Vagina (tissue), 2 donors: ENCODE measurements around the gene GLI3. TPM values are rescaled to one million over a fixed set of nuclear protein-coding genes. Genes with fewer than 3 reads are reported as not detected.

Source experiments
- DNase-seq, 2 donors: peaks; one replicate each; pipeline ENCODE4 v3.0.0-alpha.2; 2017; ENCODE audit errors: extremely low spot score in 2 of 2
- H3K27ac ChIP-seq: fragments of 200-600 bp; sonication (generic); one replicate; pipeline ENCODE4 v1.5.1; 2019
- H3K27me3 ChIP-seq: fragments of 200-600 bp; sonication (generic); one replicate; pipeline ENCODE4 v1.5.1; 2019
- H3K36me3 ChIP-seq, 2 donors: fragments of 200-600 bp; sonication (generic); one replicate each; pipeline ENCODE4 v1.5.1; 2017 to 2019
- H3K4me1 ChIP-seq: fragments of 200-600 bp; sonication (generic); one replicate; pipeline ENCODE4 v1.5.1; 2019
- H3K4me3 ChIP-seq, 2 donors: fragments of 200-600 bp; sonication (generic); 1 replicate in 1 of 2; 2 replicates in 1 of 2; pipeline ENCODE4 v1.5.1; 2016 to 2019
- H3K9me3 ChIP-seq: fragments of 200-600 bp; sonication (generic); one replicate; pipeline ENCODE4 v1.5.1; 2019
- CTCF ChIP-seq, 3 experiments: fragments of 450-650 bp in 2 of 3; fragments of 200-600 bp in 1 of 3; sonication (generic) in 1 of 3; IDR thresholded peaks; one replicate each; pipeline ENCODE4 v1.5.1; 2017 to 2019; ENCODE audit warnings: antibody characterized with exemption in 3 of 3, mild to moderate bottlenecking in 2 of 3, moderate library complexity in 2 of 3
- POLR2A ChIP-seq, 2 donors: fragments of 450-650 bp; IDR thresholded peaks; one replicate each; pipeline ENCODE4 v1.6.1; 2017; ENCODE audit warnings: antibody characterized with exemption in 2 of 2, mild to moderate bottlenecking in 2 of 2, moderate library complexity in 2 of 2
- POLR2AphosphoS5 ChIP-seq, 2 donors: sonication (generic); formaldehyde crosslinking; IDR thresholded peaks; one replicate each; pipeline ENCODE4 v1.9.0; 2017; ENCODE audit warnings: antibody characterized with exemption in 2 of 2, mild to moderate bottlenecking in 2 of 2, low read depth in 1 of 2; ENCODE audit not compliant: insufficient read depth in 1 of 2
- intact Hi-C: fragments of 100-400 bp; cut with DNase I; formaldehyde crosslinking; loops from one replicate; pipeline ENCODE4 v1.15.1; 2023
- total RNA-seq: library from RNA; depleted of rRNA; stranded (reverse); fragments of >200 nt; gene quantifications from one replicate; pipeline ENCODE4 v1.2.3, GENCODE V29; 2016

The GLI3 gene
- total RNA-seq, 1 donor from 2014 or later = 24.6 TPM

DNA sequence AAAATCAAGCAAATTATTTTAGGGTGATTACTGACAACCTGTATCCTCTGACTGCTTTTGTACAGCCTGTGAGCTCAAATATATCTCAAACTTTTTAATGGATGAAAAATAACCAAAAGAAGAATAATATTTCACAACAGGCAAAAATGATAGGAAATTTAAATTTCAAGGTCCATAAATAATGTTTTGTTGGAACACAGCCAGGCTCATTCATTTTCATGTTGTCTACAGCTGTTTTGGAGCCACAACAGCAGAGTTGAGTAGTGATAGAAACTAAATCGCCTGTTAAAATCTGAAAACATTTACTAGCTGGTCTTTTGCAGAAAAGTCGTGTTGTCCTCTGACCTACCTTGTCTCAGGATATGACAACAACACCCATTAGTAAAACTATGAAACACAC is 75.9 kb downstream of the GLI3 start:
- no peak overlapping the region for H3K4me3 ChIP-seq
- intact Hi-C loops = no loop called here
- peaks cover 57% of the 10 kb centered on the region for H3K4me1 ChIP-seq
- no peaks in the 10 kb centered on the region for H3K36me3 ChIP-seq
- DNase-seq = no peak
- no peaks in the 10 kb centered on the region for H3K27me3 ChIP-seq
- no peak overlapping the region for H3K27ac ChIP-seq
- H3K9me3 ChIP-seq = no peaks in the 10 kb centered on the region
- no peak for TF ChIP-seq POLR2AphosphoS5 (IDR thresholded peaks at IDR 0.05; ENCODE audit: insufficient read depth in 1 of 2, low read depth in 1 of 2)
- TF ChIP-seq CTCF (IDR thresholded peaks at IDR 0.05) = no peak
- TF ChIP-seq POLR2A (IDR thresholded peaks at IDR 0.05) = no peak

GRCh38 chr7:42159130-42159529 is 77.9 kb downstream of the GLI3 start:
- no peak for DNase-seq
- Histone ChIP-seq H3K9me3 (no peaks in the 10 kb centered on the region), H3K27me3 (no peaks in the 10 kb centered on the region), H3K4me3 (no peak overlapping the region), H3K36me3 (no peaks in the 10 kb centered on the region), H3K27ac (no peak overlapping the region), H3K4me1 (peaks cover 77% of the 10 kb centered on the region)
- TF ChIP-seq CTCF (IDR thresholded peaks at IDR 0.05) (no peak), POLR2AphosphoS5 (IDR thresholded peaks at IDR 0.05; ENCODE audit: insufficient read depth in 1 of 2, low read depth in 1 of 2) (no peak), POLR2A (IDR thresholded peaks at IDR 0.05) (no peak)
- intact Hi-C loops = no loop called here

DNA sequence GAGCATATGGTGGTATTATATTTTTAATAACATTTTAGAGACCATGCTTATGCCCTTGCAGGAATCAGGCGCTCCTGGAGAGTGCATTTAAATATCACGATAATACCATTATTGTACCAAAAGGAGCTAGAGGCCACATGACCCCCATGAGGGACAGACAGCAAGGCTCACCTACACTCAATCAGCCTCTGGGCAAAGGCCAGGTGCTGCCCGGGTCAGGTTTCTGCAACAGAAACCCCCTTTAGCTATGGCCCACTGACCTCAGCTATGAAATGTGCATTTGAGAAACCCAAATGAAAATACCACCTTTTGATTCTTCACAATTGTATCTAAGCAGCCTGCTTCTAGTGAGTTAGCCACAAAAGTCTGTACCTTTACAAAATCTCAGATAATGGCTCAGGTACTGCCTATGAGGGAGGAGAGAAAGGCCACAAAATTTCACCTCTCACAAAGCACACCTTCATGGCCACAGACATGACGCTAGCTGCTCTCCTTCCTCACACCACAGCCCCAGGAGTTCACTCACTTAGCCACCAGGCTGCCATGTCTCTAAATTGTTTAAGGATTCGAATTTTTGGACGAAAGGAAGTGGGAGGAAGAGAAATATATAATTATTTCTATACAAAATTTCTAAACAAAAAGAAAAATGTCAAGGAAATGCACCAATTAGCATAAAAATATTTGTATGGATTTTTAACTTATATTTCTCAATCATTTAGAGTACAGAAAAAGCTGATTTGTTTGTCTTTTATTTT is 79.9 kb downstream of the GLI3 start:
- no peak overlapping the region for H3K27ac ChIP-seq

GRCh38 chr7:42156291-42156865 is 80.6 kb downstream of the GLI3 start:
- H3K27ac ChIP-seq = no peak overlapping the region
- peaks cover 79% of the 10 kb centered on the region for H3K4me1 ChIP-seq
- H3K36me3 ChIP-seq = no peaks in the 10 kb centered on the region
- H3K4me3 ChIP-seq = no peak overlapping the region
- DNase-seq = no peak
- H3K9me3 ChIP-seq = no peaks in the 10 kb centered on the region
- no peaks in the 10 kb centered on the region for H3K27me3 ChIP-seq
- intact Hi-C loops = no loop called here
- no peak for TF ChIP-seq CTCF (IDR thresholded peaks at IDR 0.05)
- no peak for TF ChIP-seq POLR2A (IDR thresholded peaks at IDR 0.05)
- no peak for TF ChIP-seq POLR2AphosphoS5 (IDR thresholded peaks at IDR 0.05; ENCODE audit: insufficient read depth in 1 of 2, low read depth in 1 of 2)

More for the DNA sequence above, 79.9 kb downstream of the GLI3 start:
- no peak for DNase-seq
- no peaks in the 10 kb centered on the region for H3K36me3 ChIP-seq
- intact Hi-C loops = no loop called here
- H3K9me3 ChIP-seq = no peaks in the 10 kb centered on the region
- H3K27me3 ChIP-seq = no peaks in the 10 kb centered on the region
- no peak for TF ChIP-seq POLR2A (IDR thresholded peaks at IDR 0.05)
- no peak for TF ChIP-seq POLR2AphosphoS5 (IDR thresholded peaks at IDR 0.05; ENCODE audit: insufficient read depth in 1 of 2, low read depth in 1 of 2)
- no peak for TF ChIP-seq CTCF (IDR thresholded peaks at IDR 0.05)
- no peak overlapping the region for H3K4me3 ChIP-seq
- H3K4me1 ChIP-seq = peaks cover 79% of the 10 kb centered on the region
